DOHH2 (cell line): Measurements from ENCODE around the gene RCOR1.
A peak's percentile ranks its signal among the peaks of the same experiment; 100 is the strongest.
"Not testable (repeated sequence)": the region's sequence is repeated elsewhere in the genome, so short reads cannot be mapped to it uniquely, and the experiment has no call there.

ENCODE experiments used
- H3F3A ChIP-seq: fragments of 200-600 bp; sonication (generic), shearing (Covaris generic); 2 replicates; pipeline ENCODE4 v1.6.0; 2016; ENCODE audit warnings: antibody characterized with exemption, mild to moderate bottlenecking; ENCODE audit not compliant: control insufficient read depth, insufficient read depth
- H3K27ac ChIP-seq: fragments of 200-600 bp; sonication (generic); 2 replicates; pipeline ENCODE4 v1.5.1; 2014; ENCODE audit warnings: low read depth, mild to moderate bottlenecking, low read length, moderate library complexity
- H3K27me3 ChIP-seq: fragments of 200-600 bp; sonication (generic); 2 replicates; pipeline ENCODE4 v1.6.1; 2014; ENCODE audit warnings: mild to moderate bottlenecking, low read length, mixed read lengths; ENCODE audit not compliant: control insufficient read depth
- H3K36me3 ChIP-seq: fragments of 200-600 bp; sonication (generic); 2 replicates; pipeline ENCODE4 v1.6.1; 2014; ENCODE audit warnings: mild to moderate bottlenecking, low read length, moderate library complexity, mixed read lengths; ENCODE audit not compliant: control insufficient read depth
- H3K4me1 ChIP-seq: fragments of 200-600 bp; sonication (generic); 2 replicates; pipeline ENCODE4 v1.6.1; 2014; ENCODE audit warnings: mild to moderate bottlenecking, low read length, mixed read lengths; ENCODE audit not compliant: control insufficient read depth
- H3K4me2 ChIP-seq: fragments of 200-600 bp; sonication (generic); 2 replicates; pipeline ENCODE4 v1.6.0; 2014; ENCODE audit warnings: mild to moderate bottlenecking, low read length, moderate library complexity
- H3K4me3 ChIP-seq: fragments of 200-600 bp; sonication (generic); 2 replicates; pipeline ENCODE4 v1.5.1; 2014; ENCODE audit warnings: mild to moderate bottlenecking, low read length, mixed read lengths
- H3K79me2 ChIP-seq: fragments of 200-600 bp; sonication (generic); 2 replicates; pipeline ENCODE4 v1.6.1; 2014; ENCODE audit warnings: mild to moderate bottlenecking, low read length, mixed read lengths; ENCODE audit not compliant: control insufficient read depth
- H3K9me2 ChIP-seq: fragments of 200-600 bp; sonication (generic); replicated peaks from 2 replicates; pipeline ENCODE4 v1.6.1; 2014; ENCODE audit warnings: mild to moderate bottlenecking, low read length, mixed read lengths; ENCODE audit not compliant: control insufficient read depth
- H3K9me3 ChIP-seq: fragments of 200-600 bp; sonication (generic); 2 replicates; pipeline ENCODE4 v1.6.1; 2014; ENCODE audit warnings: antibody characterized with exemption, low read length, mixed read lengths; ENCODE audit not compliant: control insufficient read depth, insufficient read depth
- H4K20me1 ChIP-seq: fragments of 200-600 bp; sonication (generic); 2 replicates; pipeline ENCODE4 v1.6.0; 2014; ENCODE audit warnings: low read depth, mild to moderate bottlenecking, antibody characterized with exemption, low read length, moderate library complexity; ENCODE audit not compliant: control insufficient read depth, insufficient read depth
- CTCF ChIP-seq: fragments of 200-600 bp; sonication (generic); IDR thresholded peaks from one replicate; pipeline ENCODE4 v1.5.1; 2014; ENCODE audit warnings: antibody characterized with exemption, mild to moderate bottlenecking, low read depth, low read length; ENCODE audit not compliant: poor library complexity, severe bottlenecking
- EZH2phosphoT487 ChIP-seq: fragments of 200-600 bp; sonication (generic); IDR thresholded peaks from 2 replicates; pipeline ENCODE4 v1.6.1; 2017; ENCODE audit warnings: borderline replicate concordance, mild to moderate bottlenecking, antibody characterized with exemption, low read length, moderate library complexity, mixed read lengths

The RCOR1 gene

GRCh38 chr14:102616799-102617198 lies 24.4 kb downstream of the RCOR1 start:
- Histone ChIP-seq H4K20me1 (peaks cover 20% of the 10 kb centered on the region), H3K4me2 (peak overlapping the region; percentile 20), H3K4me3 (no peak overlapping the region), H3K4me1 (peaks cover 81% of the 10 kb centered on the region), H3K27ac (no peak overlapping the region), H3K9me3 (no peaks in the 10 kb centered on the region), H3F3A (peaks cover 3% of the 10 kb centered on the region), H3K79me2 (peaks cover 98% of the 10 kb centered on the region), H3K36me3 (peaks cover 22% of the 10 kb centered on the region), H3K9me2 (no peaks in the 10 kb centered on the region), H3K27me3 (no peaks in the 10 kb centered on the region)
- TF ChIP-seq CTCF (no peak), EZH2phosphoT487 (no peak)

- not testable (repeated sequence) for H3K27me3 ChIP-seq, H3K9me2 ChIP-seq, H3K4me3 ChIP-seq, H3K27ac ChIP-seq, H3K4me2 ChIP-seq, H3F3A ChIP-seq, H3K9me3 ChIP-seq
- Histone ChIP-seq H3K4me1 (peaks cover 76% of the 10 kb centered on the region), H4K20me1 (peaks cover 16% of the 10 kb centered on the region), H3K79me2 (peaks cover 93% of the 10 kb centered on the region), H3K36me3 (peaks cover 23% of the 10 kb centered on the region)
Observed at GRCh38 chr14:102619012-102619411, 26.6 kb downstream of the RCOR1 start.

GRCh38 chr14:102620413-102620812 lies 28.0 kb downstream of the RCOR1 start:
- Histone ChIP-seq H3F3A (no peaks in the 10 kb centered on the region), H4K20me1 (peaks cover 16% of the 10 kb centered on the region), H3K36me3 (peaks cover 23% of the 10 kb centered on the region), H3K9me2 (no peaks in the 10 kb centered on the region), H3K79me2 (peaks cover 95% of the 10 kb centered on the region), H3K27me3 (no peaks in the 10 kb centered on the region), H3K27ac (no peak overlapping the region), H3K4me1 (peaks cover 76% of the 10 kb centered on the region), H3K9me3 (no peaks in the 10 kb centered on the region), H3K4me3 (no peak overlapping the region), H3K4me2 (peak overlapping the region; percentile 2; the same call in 1 of the 2 replicates)
- TF ChIP-seq CTCF (no peak), EZH2phosphoT487 (no peak)

- H3F3A ChIP-seq: no peaks in the 10 kb centered on the region
- H3K27me3 ChIP-seq: no peaks in the 10 kb centered on the region
- no peaks in the 10 kb centered on the region for H3K9me2 ChIP-seq
- no peak overlapping the region for H3K27ac ChIP-seq
- peaks cover 18% of the 10 kb centered on the region for H3K36me3 ChIP-seq
- peaks cover 95% of the 10 kb centered on the region for H3K79me2 ChIP-seq
- no peaks in the 10 kb centered on the region for H3K9me3 ChIP-seq
- TF ChIP-seq EZH2phosphoT487 (no peak), CTCF (no peak)
- H4K20me1 ChIP-seq: peaks cover 19% of the 10 kb centered on the region
- H3K4me1 ChIP-seq: peaks cover 75% of the 10 kb centered on the region
- H3K4me3 ChIP-seq: no peak overlapping the region
- peak overlapping the region; percentile 34 for H3K4me2 ChIP-seq
Observed at GRCh38 chr14:102622262-102622885, 29.9 kb downstream of the RCOR1 start.
